Adipocyte (in vitro differentiated cells): ENCODE measurements around the gene ARL13B.
A peak's percentile ranks its signal among the peaks of the same experiment; 100 is the strongest.
"Not testable (repeated sequence)": the region's sequence is repeated elsewhere in the genome, so short reads cannot be mapped to it uniquely, and the experiment has no call there.

Source experiments
- DNase-seq: peaks from one replicate; pipeline ENCODE4 v3.0.0-alpha.2; 2015; ENCODE audit warnings: low read depth
- H3K27me3 ChIP-seq: replicated peaks from 2 replicates; pipeline ENCODE4 v1.7.0; 2013; ENCODE audit warnings: mild to moderate bottlenecking, low read length, moderate library complexity; ENCODE audit not compliant: control insufficient read depth, insufficient read depth
- H3K36me3 ChIP-seq: 2 replicates; pipeline ENCODE4 v1.7.0; 2013; ENCODE audit warnings: low read length, mild to moderate bottlenecking, moderate library complexity; ENCODE audit not compliant: control insufficient read depth, insufficient read depth, severe bottlenecking
- H3K4me1 ChIP-seq: 2 replicates; pipeline ENCODE4 v1.7.0; 2013; ENCODE audit warnings: mild to moderate bottlenecking, low read length, moderate library complexity; ENCODE audit not compliant: control insufficient read depth, insufficient read depth
- H3K4me3 ChIP-seq: 2 replicates; pipeline ENCODE4 v1.7.0; 2013; ENCODE audit warnings: mild to moderate bottlenecking, low read length, moderate library complexity
- H3K9ac ChIP-seq: 2 replicates; pipeline ENCODE4 v1.7.0; 2013; ENCODE audit warnings: mild to moderate bottlenecking, low read length, moderate library complexity
- H3K9me3 ChIP-seq: 2 replicates; pipeline ENCODE4 v1.7.0; 2013; ENCODE audit warnings: mild to moderate bottlenecking, low read length, moderate library complexity; ENCODE audit not compliant: control insufficient read depth

Gene ARL13B

GRCh38 chr3:94026623-94027022, 46.7 kb downstream of the ARL13B start:
- Histone ChIP-seq H3K9ac (no peak overlapping the region), H3K36me3 (no peaks in the 10 kb centered on the region), H3K4me3 (no peak overlapping the region), H3K9me3 (no peaks in the 10 kb centered on the region), H3K4me1 (peaks cover 12% of the 10 kb centered on the region), H3K27me3 (no peaks in the 10 kb centered on the region)
- DNase-seq: no peak

- Histone ChIP-seq H3K4me1 (peaks cover 12% of the 10 kb centered on the region), H3K4me3 (no peak within 1 kb of the TSS), H3K9ac (no peak within 1 kb of the TSS), H3K36me3 (no peaks in the 10 kb centered on the region), H3K27me3 (no peaks in the 10 kb centered on the region), H3K9me3 (no peaks in the 10 kb centered on the region)
- no peak for DNase-seq
These were observed 48.3 kb downstream of the ARL13B start, which contains the start of gene STX19 for GRCh38 chr3:94028093-94028837. STX19 (minus strand) TSS chr3:94028597; CDS start chr3:94015269, 13,328 bp downstream.

DNA sequence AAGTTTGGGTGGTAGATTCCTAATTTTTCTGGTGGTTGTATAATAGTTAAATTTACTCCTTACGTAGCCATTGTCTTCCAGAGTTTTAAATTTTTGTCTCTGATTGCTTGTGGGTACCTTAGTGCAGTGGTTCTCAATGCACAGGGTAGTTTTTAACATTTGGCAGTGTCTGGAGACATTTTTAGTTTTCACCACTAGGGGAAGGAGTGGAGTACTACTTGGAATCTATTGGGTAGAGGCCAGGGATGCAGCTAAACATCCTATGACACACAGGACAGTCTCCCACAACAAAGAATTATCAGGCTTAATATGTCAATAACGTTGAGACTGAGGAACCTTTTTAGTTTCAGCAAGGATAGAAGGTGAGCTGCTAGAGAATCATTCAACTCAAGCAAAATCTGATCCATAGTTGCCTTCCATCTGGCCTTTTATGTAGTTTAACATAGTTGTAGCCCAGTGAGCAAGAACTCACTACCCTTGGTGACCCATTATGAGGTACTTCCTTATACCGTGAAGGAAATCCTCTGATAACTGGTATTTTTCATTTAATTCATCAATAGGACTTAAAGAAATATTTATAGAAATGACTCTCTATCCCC, 57.1 kb downstream of the ARL13B start:
- no peaks in the 10 kb centered on the region for H3K27me3 ChIP-seq
- H3K9me3 ChIP-seq: no peaks in the 10 kb centered on the region
- no peak overlapping the region for H3K4me3 ChIP-seq
- no peak overlapping the region for H3K9ac ChIP-seq
- H3K4me1 ChIP-seq: no peaks in the 10 kb centered on the region
- H3K36me3 ChIP-seq: peaks cover 3% of the 10 kb centered on the region
- DNase-seq: peak; percentile 40

GRCh38 chr3:94043285-94043684, 63.3 kb downstream of the ARL13B start:
- H3K4me3 ChIP-seq: no peak overlapping the region
- no peaks in the 10 kb centered on the region for H3K4me1 ChIP-seq
- H3K27me3 ChIP-seq: no peaks in the 10 kb centered on the region
- no peaks in the 10 kb centered on the region for H3K9me3 ChIP-seq
- DNase-seq: no peak
- H3K36me3 ChIP-seq: peaks cover 3% of the 10 kb centered on the region
- H3K9ac ChIP-seq: no peak overlapping the region

GRCh38 chr3:94044100-94044936, 64.4 kb downstream of the ARL13B start:
- not testable (repeated sequence) for H3K27me3 ChIP-seq, DNase-seq, H3K9me3 ChIP-seq, H3K4me1 ChIP-seq, H3K9ac ChIP-seq, H3K4me3 ChIP-seq, H3K36me3 ChIP-seq

DNA sequence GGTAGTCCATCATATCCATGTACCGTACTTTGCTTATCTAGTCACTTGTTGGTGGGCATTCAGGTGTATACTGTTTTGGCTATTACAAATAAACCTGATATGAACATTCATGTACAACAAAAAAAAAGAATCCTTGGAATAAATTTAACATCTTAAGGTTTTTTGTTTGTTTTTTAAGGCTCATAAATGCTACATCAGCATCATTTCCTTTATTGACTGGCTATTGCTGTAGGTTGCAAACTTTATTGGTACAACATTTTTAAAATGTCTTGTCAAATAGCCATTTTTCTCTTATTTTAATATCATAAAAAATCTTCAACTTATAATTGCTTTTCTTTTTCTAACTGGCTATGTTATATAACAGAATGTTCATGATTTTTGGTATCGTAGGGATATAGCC, 66.6 kb downstream of the ARL13B start:
- Histone ChIP-seq H3K4me1 (no peaks in the 10 kb centered on the region), H3K9ac (no peak overlapping the region), H3K9me3 (no peaks in the 10 kb centered on the region), H3K36me3 (peaks cover 9% of the 10 kb centered on the region), H3K27me3 (no peaks in the 10 kb centered on the region), H3K4me3 (no peak overlapping the region)
- no peak for DNase-seq

GRCh38 chr3:94049267-94049666, 69.3 kb downstream of the ARL13B start:
- Histone ChIP-seq H3K36me3 (peaks cover 18% of the 10 kb centered on the region), H3K9me3 (no peaks in the 10 kb centered on the region), H3K27me3 (no peaks in the 10 kb centered on the region), H3K9ac (no peak overlapping the region), H3K4me3 (no peak overlapping the region), H3K4me1 (no peaks in the 10 kb centered on the region)
- DNase-seq: no peak

GRCh38 chr3:94050546-94050945, 70.6 kb downstream of the ARL13B start:
- DNase-seq: no peak
- H3K36me3 ChIP-seq: peaks cover 22% of the 10 kb centered on the region
- H3K9me3 ChIP-seq: no peaks in the 10 kb centered on the region
- no peak overlapping the region for H3K9ac ChIP-seq
- H3K4me3 ChIP-seq: no peak overlapping the region
- H3K4me1 ChIP-seq: no peaks in the 10 kb centered on the region
- H3K27me3 ChIP-seq: no peaks in the 10 kb centered on the region

DNA sequence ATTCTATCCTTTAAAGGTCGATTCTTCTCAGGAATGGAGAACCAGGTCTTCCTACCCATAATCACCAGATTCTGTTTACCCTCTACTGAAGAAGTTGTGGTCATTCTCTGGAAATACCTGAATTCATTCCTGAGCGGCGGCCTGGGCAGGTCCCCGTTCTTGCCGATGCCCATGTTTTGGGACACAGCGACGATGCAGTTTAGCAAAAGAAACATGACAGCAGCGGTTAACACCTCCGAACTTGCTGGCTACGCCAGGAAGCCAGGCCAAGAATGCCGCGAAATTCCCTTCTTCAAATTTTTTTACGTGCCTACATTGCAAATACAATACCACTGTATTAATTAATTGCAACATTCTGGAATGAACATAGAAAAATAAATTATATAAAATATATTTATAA, 81.3 kb downstream of the ARL13B start:
- Histone ChIP-seq H3K9me3 (no peaks in the 10 kb centered on the region), H3K9ac (no peak overlapping the region), H3K27me3 (no peaks in the 10 kb centered on the region), H3K4me1 (peaks cover 16% of the 10 kb centered on the region), H3K4me3 (no peak overlapping the region), H3K36me3 (peaks cover 14% of the 10 kb centered on the region)
- DNase-seq: no peak

DNA sequence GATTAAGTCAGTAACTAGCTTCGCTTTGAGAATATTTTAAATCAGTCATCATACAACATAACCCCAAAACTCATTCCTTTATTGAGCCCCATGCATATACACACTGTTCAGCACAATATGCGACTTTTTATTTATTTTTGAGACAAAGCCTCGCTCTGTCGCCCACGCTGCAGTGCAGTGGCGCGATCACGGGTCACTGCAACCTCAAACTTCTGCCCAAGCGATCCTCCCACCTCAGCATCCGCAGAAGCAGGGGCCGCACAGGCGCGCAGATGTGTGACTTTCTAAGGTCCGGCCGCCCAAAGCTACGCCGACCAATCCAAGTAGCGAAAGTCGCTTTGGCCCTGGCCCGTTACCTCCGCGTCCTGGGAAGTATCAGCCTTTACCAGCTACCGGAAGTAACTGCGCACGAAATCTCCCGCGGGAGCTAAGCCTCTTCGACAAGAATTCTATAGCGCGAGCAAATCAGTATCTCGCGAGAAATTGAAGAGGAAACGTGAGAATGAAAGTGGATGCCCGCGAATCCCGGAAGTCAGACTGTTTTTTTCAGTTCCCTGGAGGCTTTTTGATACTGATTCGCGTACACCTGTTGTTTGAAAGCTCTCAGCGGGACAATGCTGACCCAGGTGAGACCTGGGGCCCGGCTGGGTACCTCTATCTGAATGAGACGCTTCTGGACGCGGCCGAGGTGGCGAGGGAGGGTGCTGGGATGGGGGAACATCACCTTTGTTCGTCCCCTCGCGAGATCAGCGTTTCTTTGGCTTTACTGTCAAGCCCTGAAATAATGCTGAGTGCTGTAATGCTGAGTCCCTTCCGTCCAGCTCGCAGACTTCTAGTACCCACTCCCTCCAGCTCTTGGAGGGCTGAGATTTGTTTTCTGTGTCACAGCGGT, 82.8 kb downstream of the ARL13B start, which contains the start of the genes DHFR2 and NSUN3:
DHFR2 (minus strand) TSS at position 404 of the 892 bp plus-strand sequence. CDS start 1,405 bp downstream, outside the sequence.
NSUN3 (plus strand) TSS at position 549 of the 892 bp plus-strand sequence; CDS start at position 615, 66 bp downstream.
- Histone ChIP-seq H3K27me3 (no peaks in the 10 kb centered on the region), H3K9ac (peak within 1 kb of the TSS; percentile 97), H3K9me3 (no peaks in the 10 kb centered on the region), H3K4me3 (peak within 1 kb of the TSS; percentile 95), H3K4me1 (peaks cover 16% of the 10 kb centered on the region), H3K36me3 (peaks cover 5% of the 10 kb centered on the region)
- peak; percentile 99 for DNase-seq
